Kidney capillary endothelial cell (primary cell): ENCODE measurements around the gene SAT2.
A peak's percentile ranks its signal among the peaks of the same experiment; 100 is the strongest.
"Not testable (repeated sequence)": the region's sequence is repeated elsewhere in the genome, so short reads cannot be mapped to it uniquely, and the experiment has no call there.

ENCODE experiments used
- DNase-seq: peaks from one replicate; pipeline ENCODE4 v3.0.0-alpha.2; 2018; ENCODE audit warnings: low spot score

SAT2 gene

DNA sequence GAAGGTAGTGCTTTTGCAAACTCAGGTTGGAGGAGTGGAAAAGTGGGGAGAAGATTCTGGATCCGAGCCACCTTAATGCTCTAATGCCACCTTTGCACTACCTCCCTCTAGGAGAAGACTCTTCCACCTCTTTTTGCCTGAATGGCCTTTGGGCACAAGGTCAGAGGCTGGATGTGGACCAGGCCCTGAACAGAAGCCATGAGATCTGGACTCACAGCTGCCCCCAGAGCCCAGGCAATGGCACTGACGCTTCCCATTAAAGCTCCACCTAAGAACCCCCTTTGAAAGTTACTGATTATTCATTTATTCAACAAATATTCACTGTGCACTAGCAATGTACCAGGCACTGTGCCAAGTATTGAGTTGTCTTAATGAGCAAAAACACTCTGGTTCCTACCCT lies 5.5 kb upstream of the SAT2 start:
- DNase-seq: no peak

DNA sequence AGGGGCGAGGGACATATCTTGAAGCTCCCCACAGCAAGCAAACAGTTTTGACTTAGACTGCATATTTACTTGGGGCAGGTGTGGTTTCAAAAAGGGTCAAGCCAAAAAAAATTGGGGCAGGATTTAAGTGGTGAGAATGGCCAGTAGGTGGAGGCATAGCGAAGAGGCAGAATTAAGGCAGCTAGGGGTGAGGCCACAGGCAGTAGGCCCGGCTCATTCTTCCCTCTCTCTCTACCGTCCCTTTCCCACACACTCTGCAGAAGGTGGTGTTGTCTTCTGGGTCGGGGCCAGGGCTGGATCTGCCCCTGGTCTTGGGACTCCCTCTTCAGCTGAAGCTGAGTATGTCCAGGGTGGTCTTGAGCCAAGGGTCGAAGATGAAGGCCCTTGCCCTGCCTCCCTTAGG lies 4.9 kb upstream of the SAT2 start:
- DNase-seq: peak; percentile 28

DNA sequence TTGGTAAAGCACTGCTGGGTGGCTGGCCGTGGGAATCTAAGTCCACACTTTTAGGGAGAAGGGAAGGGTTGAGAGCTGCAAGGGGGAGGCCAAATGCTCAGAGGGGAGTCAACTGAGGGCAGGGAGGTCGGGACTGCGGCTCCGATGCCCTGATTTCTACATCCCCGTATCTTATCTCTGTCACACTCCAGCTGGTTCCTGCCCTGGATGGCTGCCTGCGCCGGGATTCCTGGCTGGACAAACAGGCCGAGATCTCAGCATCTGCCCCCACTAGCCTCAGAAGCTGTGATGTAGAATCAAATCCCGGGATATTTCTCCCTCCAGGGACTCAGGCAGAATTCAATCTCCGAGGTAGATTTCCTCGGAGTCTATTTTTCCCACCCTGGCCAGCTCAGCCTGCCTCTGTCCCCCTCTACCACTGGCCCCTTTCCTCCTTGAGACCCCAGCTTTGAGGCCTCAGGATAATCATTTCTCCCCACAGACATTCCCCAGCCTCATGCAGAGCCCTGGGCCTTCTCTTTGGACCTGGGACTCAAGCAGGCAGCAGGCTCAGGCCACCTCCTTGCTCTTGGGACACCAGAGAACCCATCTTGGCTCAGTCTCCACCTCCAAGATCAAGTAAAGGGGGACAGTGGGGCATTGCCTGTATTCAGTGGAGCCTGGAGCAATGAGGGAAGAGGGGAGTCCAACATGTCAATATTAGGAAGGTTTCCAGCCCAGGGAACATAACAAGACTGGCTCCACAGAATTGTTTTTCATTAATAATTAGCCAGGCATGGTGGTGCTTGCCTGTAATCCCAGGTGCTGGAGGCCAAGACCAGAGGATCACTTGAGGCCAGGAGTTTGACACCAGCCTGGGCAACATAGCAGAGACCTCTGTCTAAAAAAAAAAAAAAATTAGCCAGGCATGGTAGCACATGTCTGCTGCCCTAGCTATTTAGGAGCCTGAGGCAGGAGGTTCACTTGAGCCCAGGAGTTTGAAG lies 4.1 kb upstream of the SAT2 start:
- no peak for DNase-seq

DNA sequence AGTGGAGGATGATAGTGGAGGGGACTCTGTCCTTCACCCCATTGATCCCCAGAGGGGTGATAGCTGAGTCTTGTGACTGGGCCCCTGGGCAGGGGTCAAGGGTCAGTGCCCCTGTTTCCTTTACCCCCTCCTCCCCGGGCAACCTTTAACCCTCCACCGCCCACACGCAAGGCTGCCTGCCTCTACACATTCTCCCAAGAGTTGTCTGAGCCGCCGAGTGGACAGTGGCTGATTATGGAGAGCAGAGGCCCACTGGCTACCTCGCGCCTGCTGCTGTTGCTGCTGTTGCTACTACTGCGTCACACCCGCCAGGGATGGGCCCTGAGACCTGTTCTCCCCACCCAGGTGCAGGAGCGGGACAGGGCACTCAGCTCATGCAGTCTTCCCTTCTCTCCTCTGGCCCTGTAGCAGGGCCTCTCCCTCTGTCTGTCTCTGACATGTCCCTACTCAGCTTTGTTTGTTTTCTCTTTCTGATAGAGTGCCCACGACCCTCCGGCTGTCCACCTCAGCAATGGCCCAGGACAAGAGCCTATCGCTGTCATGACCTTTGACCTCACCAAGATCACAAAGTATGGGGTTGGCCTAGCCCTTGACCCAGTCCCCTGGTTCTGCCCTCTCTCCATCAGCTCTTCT lies 2.4 kb upstream of the SAT2 start, which contains the start of gene SHBG:
Gene SHBG (plus strand): TSS at position 197 of the 633 bp plus-strand sequence. CDS start 38 bp downstream, at position 235.
- DNase-seq: no peak

DNA sequence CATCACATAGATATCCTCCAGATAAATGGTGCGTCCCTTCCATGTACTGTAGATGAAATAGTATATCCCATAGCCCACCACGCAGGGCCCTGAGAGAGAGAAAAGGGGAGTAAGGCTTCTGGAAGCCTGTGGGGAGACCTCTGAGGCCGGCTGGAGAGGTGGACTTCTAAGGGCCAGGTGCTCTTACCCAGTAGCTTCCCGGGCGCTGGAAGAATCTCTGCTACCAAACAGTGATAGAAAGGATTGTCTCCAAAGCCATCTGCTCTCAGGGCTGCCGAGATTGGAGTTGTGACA lies 718 bp downstream of the SAT2 start:
- no peak for DNase-seq

DNA sequence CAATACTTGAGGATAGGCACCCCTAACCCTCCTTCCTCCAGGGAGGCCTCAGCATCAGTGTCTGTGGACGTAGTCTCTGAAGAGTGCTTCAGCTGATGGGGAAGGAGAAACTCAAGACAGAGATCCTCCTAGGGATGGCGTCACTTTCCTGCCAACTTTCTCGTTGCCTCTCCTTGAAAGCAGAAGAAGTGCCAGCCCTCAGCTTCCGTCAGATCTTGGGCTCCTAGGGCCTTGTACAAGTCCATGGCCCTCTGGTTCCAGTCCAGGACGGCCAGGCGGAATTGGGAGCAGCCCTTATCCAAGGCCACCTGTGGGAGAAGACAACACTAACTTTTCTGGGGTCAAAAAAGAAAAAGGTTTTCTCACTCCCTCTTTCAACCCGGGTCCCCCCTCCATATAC lies 1.3 kb downstream of the SAT2 start:
- no peak for DNase-seq

DNA sequence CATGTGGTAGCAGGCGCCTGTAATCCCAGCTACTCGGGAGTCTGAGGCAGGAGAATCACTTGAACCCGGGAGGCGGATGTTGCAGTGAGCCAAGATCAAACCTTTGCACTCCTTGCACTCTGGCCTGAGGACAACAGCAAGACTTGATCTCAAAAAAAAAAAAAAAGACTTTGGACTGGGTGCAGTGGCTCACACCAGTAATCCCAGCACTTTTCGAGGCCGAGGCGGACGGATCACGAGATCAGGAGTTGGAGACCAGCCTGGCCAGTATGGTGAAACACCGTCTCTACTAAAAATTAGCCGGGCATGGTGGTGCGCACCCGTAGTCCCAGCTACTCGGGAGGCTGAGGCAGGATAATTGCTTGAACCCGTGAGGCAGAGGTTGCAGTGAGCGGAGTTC lies 1.9 kb downstream of the SAT2 start:
- not testable (repeated sequence) for DNase-seq

DNA sequence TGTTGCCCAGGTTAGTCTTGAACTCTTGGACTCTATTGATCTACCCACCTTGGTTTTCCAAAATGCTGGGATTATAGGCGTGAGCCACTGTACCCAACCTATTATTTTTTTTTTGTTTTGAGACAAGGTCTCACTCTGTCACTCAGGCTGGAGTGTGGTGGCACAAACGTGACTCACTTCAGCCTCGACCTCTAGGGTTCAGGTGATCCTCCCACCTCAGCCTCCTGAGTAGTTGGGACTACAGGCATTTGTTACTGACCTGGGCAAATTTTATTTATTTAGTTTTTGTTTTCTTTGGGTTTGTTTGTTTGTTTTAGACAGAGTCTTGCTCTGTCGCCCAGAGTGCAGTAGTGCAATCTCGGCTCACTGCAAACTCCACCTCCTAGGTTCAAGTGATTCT lies 4.0 kb downstream of the SAT2 start:
- no peak for DNase-seq

DNA sequence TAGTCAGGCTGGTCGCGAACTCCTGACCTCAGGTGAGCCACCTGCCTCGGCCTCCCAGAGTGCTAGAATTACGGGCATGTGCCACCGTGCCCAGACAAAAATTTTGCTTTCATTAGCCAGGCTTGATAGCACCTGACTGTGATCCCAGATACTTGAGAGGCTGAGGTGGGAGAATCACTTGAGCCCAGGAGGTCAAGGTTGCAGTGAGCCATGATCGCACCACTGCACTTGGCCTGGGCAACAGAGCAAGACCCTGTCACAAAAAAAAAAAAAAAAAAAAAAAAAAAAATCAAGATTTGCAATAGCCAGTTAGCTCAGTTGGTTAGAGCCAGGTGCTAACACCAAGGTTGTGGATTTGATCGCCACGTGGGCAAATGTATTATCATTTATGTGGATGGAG lies 6.8 kb downstream of the SAT2 start:
- DNase-seq: no peak

DNA sequence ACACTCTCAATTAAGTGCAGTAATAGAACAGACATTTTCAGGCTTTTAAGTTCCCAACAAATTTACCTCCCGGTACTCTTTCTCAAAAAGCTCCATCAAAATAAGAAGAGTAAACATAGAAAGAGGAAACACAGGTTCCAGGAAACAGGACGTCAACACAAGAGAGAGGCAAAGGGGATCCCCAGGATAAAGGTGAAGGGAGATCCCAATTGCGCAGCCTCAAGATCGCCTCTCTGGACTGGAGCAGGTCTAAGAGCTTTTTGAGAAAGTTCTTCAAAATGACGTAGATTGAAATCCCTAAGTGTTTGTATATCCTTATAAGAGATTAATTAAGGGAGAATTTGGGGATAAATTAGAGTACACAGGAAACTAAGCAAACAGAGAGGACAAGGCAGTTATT lies 9.0 kb downstream of the SAT2 start:
- DNase-seq: no peak

DNA sequence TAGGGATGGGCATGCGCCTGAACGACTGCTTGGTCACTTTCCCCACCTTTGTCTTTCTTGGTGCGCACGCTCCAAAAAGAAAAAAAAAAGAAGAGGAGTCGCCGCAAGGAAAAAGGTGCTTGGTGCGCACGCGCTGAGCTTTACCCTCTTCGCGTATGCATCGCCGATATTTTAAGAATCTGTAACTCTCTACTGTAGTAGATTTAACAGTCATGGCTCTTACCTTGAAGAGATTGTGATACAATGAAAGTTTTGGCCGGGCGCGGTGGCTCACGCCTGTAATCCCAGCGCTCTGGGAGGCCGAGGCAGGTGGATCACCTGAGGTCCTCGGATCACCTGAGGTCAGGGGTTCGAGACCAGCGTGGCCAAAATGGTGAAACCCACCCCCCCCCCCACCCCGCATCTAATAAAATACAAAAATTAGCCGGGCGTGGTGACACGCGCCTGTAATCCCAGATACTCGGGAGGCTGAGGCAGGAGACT lies 12.3 kb downstream of the SAT2 start:
- no peak for DNase-seq

DNA sequence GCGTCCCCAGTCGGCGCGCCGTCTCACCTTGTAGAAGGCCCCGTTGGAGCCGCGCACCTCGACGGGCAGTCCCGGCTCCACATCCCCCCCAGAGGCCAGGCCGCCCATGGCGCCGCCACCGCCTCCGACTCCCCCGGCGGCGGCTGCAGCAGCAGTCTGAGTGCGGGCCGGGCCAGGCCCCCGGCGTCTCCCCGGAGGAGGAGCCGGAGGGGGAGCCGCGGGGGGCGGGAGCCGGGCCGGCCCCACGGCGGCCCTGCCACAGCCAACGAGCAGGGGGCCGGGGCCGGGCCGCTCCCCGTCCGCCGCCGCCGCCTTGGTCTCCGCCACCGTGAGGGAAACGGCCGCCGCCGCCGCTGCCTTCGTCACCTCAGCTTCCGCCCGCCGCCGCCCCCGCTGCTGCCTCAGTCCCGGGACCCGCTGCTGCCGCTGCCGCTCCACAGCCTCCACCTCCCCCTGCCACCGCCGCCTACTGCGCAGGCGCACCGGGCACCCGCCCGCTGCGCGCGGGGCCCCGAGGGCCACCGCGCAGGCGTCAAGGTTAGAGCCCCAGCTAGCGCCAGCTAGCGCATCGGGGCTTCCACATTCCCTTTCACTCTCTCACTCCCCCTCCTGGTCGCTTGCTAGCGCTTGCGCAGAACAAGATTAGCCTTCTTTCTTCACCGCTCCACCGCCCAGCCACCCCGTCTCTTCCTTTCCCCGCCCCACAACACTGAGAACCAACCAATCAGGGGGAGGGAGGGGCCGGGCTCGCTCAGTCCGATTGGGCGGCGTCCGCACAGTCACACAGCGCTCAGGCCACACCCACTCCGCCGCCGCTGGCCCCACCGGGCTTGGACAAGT lies 13.0 kb downstream of the SAT2 start, which contains the start of gene FXR2:
Gene FXR2 (minus strand): TSS at position 473 of the 840 bp plus-strand sequence. CDS start 365 bp downstream, at position 108.
- peak; percentile 100 for DNase-seq

DNA sequence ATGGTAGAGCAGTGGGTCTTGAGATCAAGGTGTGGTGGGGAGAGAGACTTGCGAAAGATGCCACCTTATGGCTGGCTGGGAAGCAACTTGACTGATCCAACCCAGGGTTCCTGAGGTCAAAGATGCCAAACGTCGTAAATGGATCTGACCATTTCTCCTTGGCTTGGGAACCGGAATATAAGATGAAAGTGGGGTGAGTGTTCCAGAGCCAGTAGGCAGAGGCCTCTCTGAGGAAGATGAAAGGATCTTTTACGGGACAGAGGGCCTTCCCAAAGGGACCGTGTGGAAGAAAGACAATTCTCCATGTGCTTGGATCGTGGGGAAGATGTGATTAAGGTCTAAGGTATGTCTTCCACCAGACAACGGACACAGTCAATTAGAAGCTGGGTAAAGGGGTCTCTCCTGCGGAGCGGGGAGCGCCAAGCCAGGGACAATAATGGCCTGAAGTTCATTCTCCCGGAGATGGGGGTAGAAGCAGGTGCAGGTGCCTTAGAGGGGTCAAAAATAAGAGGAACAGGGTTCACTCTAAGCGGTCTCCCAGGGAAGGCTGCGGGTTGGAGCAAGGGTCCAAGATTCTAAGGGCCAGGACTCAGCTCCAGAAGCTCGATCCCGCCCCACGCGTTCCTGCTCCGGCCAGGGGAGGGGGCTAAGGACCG lies 13.7 kb downstream of the SAT2 start:
- DNase-seq: peak; percentile 18

DNA sequence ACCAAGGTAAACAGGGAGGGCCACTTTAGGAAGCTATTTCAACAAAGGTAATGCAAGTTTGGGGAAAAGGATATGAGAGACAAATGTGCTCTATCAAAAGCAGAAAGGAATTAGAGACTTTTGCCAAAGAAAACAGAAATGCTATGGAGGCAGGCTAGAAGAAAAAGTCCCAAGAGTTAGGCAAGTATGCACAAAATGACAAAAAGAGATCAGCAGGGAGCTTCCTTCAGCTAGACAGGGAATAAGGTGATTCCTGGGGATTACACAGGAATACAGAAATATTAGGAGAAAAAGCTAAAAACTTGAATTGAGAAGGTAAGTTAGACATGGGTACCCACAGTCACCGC lies 15.4 kb downstream of the SAT2 start:
- no peak for DNase-seq

DNA sequence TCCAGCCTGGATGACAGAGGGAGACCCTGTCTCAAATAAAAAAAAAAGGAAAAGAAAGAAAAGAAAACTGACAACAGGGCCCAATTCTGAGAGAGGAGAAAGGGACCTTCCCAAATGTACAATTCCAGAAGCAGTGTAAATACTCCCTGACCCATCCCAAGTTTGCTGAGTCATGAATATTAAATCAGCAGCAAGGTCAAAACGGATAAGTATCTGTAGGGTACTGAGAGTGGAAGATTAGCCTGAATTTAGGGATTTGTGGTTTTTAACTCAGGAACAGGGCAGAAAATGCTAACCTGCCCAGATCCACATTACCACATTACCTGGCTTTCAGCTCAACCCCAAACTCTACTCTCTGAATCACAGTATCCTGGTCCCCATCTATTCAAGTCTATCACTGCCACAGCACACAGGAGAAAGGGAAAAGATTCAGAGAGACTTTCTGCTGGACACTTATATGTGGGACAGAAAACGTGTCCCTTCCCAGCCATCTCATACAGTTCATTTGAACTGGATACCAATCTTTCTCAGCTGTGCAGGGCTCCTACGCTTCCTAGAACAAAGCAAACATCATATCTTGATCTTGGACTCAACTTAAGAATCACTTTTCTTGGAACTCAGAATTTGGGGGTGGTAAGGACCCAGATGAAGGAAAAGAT lies 15.9 kb downstream of the SAT2 start:
- no peak for DNase-seq

DNA sequence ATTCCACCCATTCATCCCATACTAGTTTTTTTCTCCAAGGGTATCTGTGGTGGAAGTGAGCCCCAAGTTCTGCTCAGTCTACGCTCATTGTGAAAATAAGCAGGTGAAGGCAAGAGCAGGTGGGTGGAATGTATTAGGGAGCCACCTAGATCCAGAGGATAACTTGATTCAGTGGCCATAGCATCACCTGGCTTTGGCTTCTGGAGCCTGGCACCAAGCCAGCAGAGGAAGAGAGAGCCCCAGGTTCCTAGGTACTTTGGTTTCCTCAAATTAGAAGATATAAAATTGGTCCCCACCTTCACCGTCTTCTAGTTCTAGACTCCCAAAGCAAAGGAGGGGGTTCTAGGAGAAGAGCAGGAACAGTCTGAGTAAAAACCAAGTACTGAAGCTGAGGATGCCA lies 17.0 kb downstream of the SAT2 start:
- DNase-seq: no peak

DNA sequence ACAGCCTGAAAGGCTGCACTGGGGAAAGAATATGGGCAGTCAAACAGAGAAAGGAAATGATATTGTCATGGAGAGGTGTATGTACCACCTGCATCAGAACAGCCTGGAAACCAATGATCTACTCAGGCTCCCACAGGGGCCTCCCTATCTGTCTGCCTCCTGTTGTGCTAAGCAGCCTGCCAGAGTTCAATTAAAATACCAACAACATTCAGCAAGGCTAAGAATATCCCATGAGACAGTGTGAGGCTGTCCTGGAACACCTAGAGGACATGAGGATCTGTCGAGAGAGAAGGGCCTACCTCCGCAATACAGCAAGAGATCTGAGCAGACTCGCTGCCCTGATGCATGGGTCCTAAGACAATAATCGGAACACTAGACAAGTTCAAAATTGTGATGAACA lies 21.3 kb downstream of the SAT2 start:
- no peak for DNase-seq

DNA sequence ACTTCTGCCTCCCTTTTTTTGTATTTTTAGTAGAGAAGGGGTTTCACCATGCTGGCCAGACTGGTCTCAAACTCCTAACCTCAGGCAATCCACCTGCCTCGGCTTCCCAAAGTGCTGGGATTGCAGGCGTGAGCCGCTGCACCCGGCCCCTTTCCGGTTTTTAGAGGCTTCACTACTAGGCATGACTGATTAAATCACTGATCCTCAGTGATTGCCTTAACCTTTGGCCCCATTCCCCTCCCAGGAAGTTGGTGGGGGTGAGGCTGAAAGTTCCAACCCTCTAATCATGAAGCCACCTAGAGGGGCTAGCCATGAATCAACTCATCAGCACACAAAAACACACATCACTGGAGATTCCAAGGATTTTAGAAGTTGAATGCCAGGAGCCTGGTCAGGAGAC lies 30.1 kb downstream of the SAT2 start:
- DNase-seq: not testable (repeated sequence)

DNA sequence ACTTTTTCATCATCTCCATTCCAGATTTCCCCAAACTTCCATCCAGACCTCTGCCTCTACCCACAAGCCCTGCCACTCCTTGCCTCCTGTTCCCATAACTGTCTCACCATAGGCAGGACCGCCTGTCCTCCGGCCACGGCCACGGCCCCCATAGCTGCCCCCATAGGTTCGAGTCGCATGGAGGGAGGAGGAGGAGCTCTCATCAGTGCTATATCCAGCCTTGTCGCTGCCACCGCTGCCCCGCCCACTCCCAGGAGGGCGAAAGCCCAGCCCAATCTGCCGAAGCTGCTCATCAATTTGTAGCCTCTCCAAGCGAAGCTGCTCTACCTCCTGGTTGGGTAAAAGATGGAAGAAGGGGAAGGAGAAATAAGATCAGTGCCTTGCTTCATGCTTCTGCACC lies 34.3 kb downstream of the SAT2 start:
- no peak for DNase-seq

DNA sequence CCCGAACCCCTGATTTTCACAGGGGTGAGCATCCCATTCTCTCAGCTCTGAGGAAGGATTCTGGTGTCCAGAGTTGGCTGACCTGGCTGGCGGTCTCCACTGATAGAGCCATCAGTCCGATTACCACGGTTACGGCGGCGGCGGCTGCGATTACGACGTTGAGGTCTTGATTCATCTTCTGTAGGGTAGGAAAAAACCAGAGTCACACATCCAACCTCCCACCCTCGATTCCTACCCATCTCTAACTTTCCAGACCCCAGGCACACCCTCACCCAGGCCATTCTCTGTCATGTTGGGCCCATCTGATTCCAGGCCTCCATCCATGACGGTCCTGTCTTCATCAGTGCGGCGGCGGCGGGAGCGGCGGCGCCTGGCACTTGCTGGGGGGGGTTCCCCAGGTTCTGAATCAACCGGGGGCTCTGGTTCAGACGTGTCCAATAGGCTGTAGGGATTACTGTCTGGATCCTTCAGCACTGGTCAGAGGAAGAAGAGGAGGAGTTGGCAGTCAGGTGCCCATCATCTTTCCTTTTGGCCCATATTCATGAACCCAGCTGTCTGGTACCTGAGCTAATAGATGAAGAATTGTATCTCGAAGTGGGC lies 35.1 kb downstream of the SAT2 start:
- DNase-seq: no peak

DNA sequence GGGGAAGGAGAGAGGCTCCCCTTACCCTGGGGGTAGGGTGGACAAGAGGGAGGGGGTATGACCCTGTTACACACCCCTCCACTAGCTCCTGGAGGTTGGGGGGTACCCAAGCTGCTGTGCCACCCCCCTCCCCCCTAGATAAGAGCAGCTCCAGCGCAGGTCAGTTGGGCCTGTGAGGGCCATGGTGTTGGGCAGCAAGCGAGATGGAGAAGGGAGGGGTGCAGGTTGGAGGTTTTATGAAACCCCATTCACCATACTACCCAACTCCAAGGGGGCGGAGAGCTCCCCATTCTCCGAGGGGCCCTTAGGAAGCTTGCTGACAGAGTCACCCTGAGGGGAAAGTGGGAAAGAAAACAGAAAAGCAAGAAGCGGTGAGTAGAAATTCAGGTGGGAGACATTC lies 36.0 kb downstream of the SAT2 start:
- DNase-seq: no peak
